Immature natural killer cell (primary cell): ENCODE results near the gene IRF1. TPM values are rescaled to one million over a fixed set of nuclear protein-coding genes. Genes with fewer than 3 reads are reported as not detected.

Source experiments
- DNase-seq, 3 donors: peaks; one replicate each; pipeline ENCODE4 v3.0.0; 2022; ENCODE audit warnings: mixed read lengths in 1 of 3
- H3K27ac Mint-ChIP-seq, 6 donors: one replicate each; pipeline ENCODE4 v1.8.0; 2020; ENCODE audit warnings: mixed read lengths in 6 of 6, mild to moderate bottlenecking in 5 of 6, inconsistent platforms in 4 of 6, moderate library complexity in 3 of 6
- H3K27me3 Mint-ChIP-seq, 3 donors: one replicate each; pipeline ENCODE4 v1.8.0; 2020 to 2021; ENCODE audit warnings: low read depth in 3 of 3, mild to moderate bottlenecking in 3 of 3, mixed read lengths in 3 of 3, moderate library complexity in 3 of 3, inconsistent platforms in 1 of 3
- H3K36me3 Mint-ChIP-seq, 3 donors: one replicate each; pipeline ENCODE4 v1.8.0; 2020; ENCODE audit warnings: mixed read lengths in 3 of 3, inconsistent platforms in 2 of 3, mild to moderate bottlenecking in 2 of 3
- H3K4me1 Mint-ChIP-seq, 2 donors: one replicate each; pipeline ENCODE4 v1.8.0; 2020; ENCODE audit warnings: inconsistent platforms in 2 of 2, mild to moderate bottlenecking in 2 of 2, mixed read lengths in 2 of 2, moderate library complexity in 1 of 2
- H3K4me3 Mint-ChIP-seq, 5 donors: one replicate each; pipeline ENCODE4 v1.8.0; 2020; ENCODE audit warnings: mild to moderate bottlenecking in 5 of 5, mixed read lengths in 5 of 5, inconsistent platforms in 3 of 5, moderate library complexity in 3 of 5
- H3K9me3 Mint-ChIP-seq, 6 donors: one replicate each; pipeline ENCODE4 v1.8.0; 2020; ENCODE audit warnings: mild to moderate bottlenecking in 6 of 6, mixed read lengths in 6 of 6, inconsistent platforms in 4 of 6, moderate library complexity in 3 of 6
- polyA plus RNA-seq, 3 donors: library from polyadenylated mRNA; unstranded; fragments of 300-500 nt; fragmentation: Illumina TruSeq; gene quantifications; one replicate each; pipeline ENCODE4 v1.2.3, GENCODE V29; 2021

The IRF1 gene
- polyA plus RNA-seq, 3 donors from 2014 or later: 349 to 460 (median 371) TPM

GRCh38 chr5:132463811-132464155 is 26.8 kb downstream of the IRF1 start:
- peaks cover 23 to 34% (median 32%) of the 10 kb centered on the region in 3 donors for H3K36me3 Mint-ChIP-seq
- peak overlapping the region; percentile 98 to 100 (median 100) for H3K27ac Mint-ChIP-seq
- no peak for DNase-seq
- peak overlapping the region; percentile 76 to 88 (median 80) for H3K4me3 Mint-ChIP-seq
- H3K4me1 Mint-ChIP-seq: peaks cover 100% of the 10 kb centered on the region in 2 donors
- peaks cover 0 to under 1% (median 0%) of the 10 kb centered on the region in 6 donors for H3K9me3 Mint-ChIP-seq
- H3K27me3 Mint-ChIP-seq: peaks cover 30 to 43% (median 31%) of the 10 kb centered on the region in 3 donors

- Mint-ChIP-seq H3K36me3 (peaks cover 23 to 33% (median 33%) of the 10 kb centered on the region in 3 donors), H3K4me3 (peak overlapping the region; percentile 76 to 88 (median 80)), H3K4me1 (peaks cover 100% of the 10 kb centered on the region in 2 donors), H3K27me3 (peaks cover 26 to 46% (median 33%) of the 10 kb centered on the region in 3 donors), H3K9me3 (no peaks in the 10 kb centered on the region), H3K27ac (peak overlapping the region; percentile 98 to 100 (median 100))
- no peak for DNase-seq
Observed at GRCh38 chr5:132462856-132463745, 27.5 kb downstream of the IRF1 start.

- peaks cover 100% of the 10 kb centered on the region in 2 donors for H3K4me1 Mint-ChIP-seq
- peak overlapping the region in 1 of 5 donors; percentile 91 for H3K4me3 Mint-ChIP-seq
- no peak for DNase-seq
- H3K36me3 Mint-ChIP-seq: peaks cover 23 to 33% (median 33%) of the 10 kb centered on the region in 3 donors
- peak overlapping the region; percentile 98 to 100 (median 100) for H3K27ac Mint-ChIP-seq
- H3K9me3 Mint-ChIP-seq: no peaks in the 10 kb centered on the region
- H3K27me3 Mint-ChIP-seq: peaks cover 28 to 46% (median 36%) of the 10 kb centered on the region in 3 donors
Observed at GRCh38 chr5:132462333-132462732, 28.2 kb downstream of the IRF1 start.

- peak overlapping the region; percentile 98 to 100 (median 100) for H3K27ac Mint-ChIP-seq
- peaks cover 31 to 47% (median 31%) of the 10 kb centered on the region in 3 donors for H3K27me3 Mint-ChIP-seq
- DNase-seq: no peak
- peaks cover 23 to 33% (median 33%) of the 10 kb centered on the region in 3 donors for H3K36me3 Mint-ChIP-seq
- no peaks in the 10 kb centered on the region for H3K9me3 Mint-ChIP-seq
- H3K4me1 Mint-ChIP-seq: peaks cover 100% of the 10 kb centered on the region in 2 donors
- H3K4me3 Mint-ChIP-seq: peak overlapping the region; percentile 43 to 91 (median 59)
Observed at GRCh38 chr5:132461569-132462070, 29.0 kb downstream of the IRF1 start.

GRCh38 chr5:132460846-132461568 is 29.6 kb downstream of the IRF1 start:
- H3K4me3 Mint-ChIP-seq: peak overlapping the region; percentile 72 to 91 (median 78)
- peaks cover 100% of the 10 kb centered on the region in 2 donors for H3K4me1 Mint-ChIP-seq
- H3K36me3 Mint-ChIP-seq: peaks cover 25 to 35% (median 33%) of the 10 kb centered on the region in 3 donors
- H3K27ac Mint-ChIP-seq: peak overlapping the region; percentile 98 to 100 (median 100)
- DNase-seq: no peak
- no peaks in the 10 kb centered on the region for H3K9me3 Mint-ChIP-seq
- H3K27me3 Mint-ChIP-seq: peaks cover 28 to 50% (median 31%) of the 10 kb centered on the region in 3 donors

- peak overlapping the region; percentile 72 to 91 (median 78) for H3K4me3 Mint-ChIP-seq
- H3K36me3 Mint-ChIP-seq: peaks cover 30 to 41% (median 38%) of the 10 kb centered on the region in 3 donors
- DNase-seq: no peak
- H3K27ac Mint-ChIP-seq: peak overlapping the region; percentile 98 to 100 (median 100)
- H3K9me3 Mint-ChIP-seq: no peaks in the 10 kb centered on the region
- peaks cover 27 to 52% (median 28%) of the 10 kb centered on the region in 3 donors for H3K27me3 Mint-ChIP-seq
- H3K4me1 Mint-ChIP-seq: peaks cover 100% of the 10 kb centered on the region in 2 donors
Observed at GRCh38 chr5:132459983-132460838, 30.4 kb downstream of the IRF1 start.

GRCh38 chr5:132459031-132459982 is 31.3 kb downstream of the IRF1 start:
- peak overlapping the region; percentile 98 to 100 (median 100) for H3K27ac Mint-ChIP-seq
- H3K9me3 Mint-ChIP-seq: no peaks in the 10 kb centered on the region
- no peak for DNase-seq
- H3K27me3 Mint-ChIP-seq: peaks cover 22 to 49% (median 26%) of the 10 kb centered on the region in 3 donors
- peaks cover 99 to 100% of the 10 kb centered on the region in 2 donors for H3K4me1 Mint-ChIP-seq
- H3K4me3 Mint-ChIP-seq: peak overlapping the region; percentile 72 to 91 (median 86)
- peaks cover 34 to 47% (median 37%) of the 10 kb centered on the region in 3 donors for H3K36me3 Mint-ChIP-seq

- H3K36me3 Mint-ChIP-seq: peaks cover 38 to 47% (median 39%) of the 10 kb centered on the region in 3 donors
- H3K9me3 Mint-ChIP-seq: no peaks in the 10 kb centered on the region
- peaks cover 99 to 100% of the 10 kb centered on the region in 2 donors for H3K4me1 Mint-ChIP-seq
- peak overlapping the region; percentile 98 to 100 (median 100) for H3K27ac Mint-ChIP-seq
- H3K27me3 Mint-ChIP-seq: peaks cover 21 to 50% (median 26%) of the 10 kb centered on the region in 3 donors
- DNase-seq: peak; percentile 52 to 59 (median 53)
- peak overlapping the region; percentile 72 to 91 (median 86) for H3K4me3 Mint-ChIP-seq
Observed at GRCh38 chr5:132458651-132459030, 31.9 kb downstream of the IRF1 start.

GRCh38 chr5:132458226-132458560 is 32.4 kb downstream of the IRF1 start:
- H3K27me3 Mint-ChIP-seq: peaks cover 18 to 48% (median 24%) of the 10 kb centered on the region in 3 donors
- DNase-seq: no peak
- peak overlapping the region; percentile 98 to 100 (median 100) for H3K27ac Mint-ChIP-seq
- H3K4me3 Mint-ChIP-seq: peak overlapping the region; percentile 72 to 91 (median 86)
- H3K9me3 Mint-ChIP-seq: no peaks in the 10 kb centered on the region
- peaks cover 39 to 47% (median 44%) of the 10 kb centered on the region in 3 donors for H3K36me3 Mint-ChIP-seq
- H3K4me1 Mint-ChIP-seq: peaks cover 99 to 100% of the 10 kb centered on the region in 2 donors

- H3K27ac Mint-ChIP-seq: peak overlapping the region; percentile 98 to 100 (median 100)
- H3K27me3 Mint-ChIP-seq: peaks cover 17 to 48% (median 26%) of the 10 kb centered on the region in 3 donors
- H3K9me3 Mint-ChIP-seq: no peaks in the 10 kb centered on the region
- peak overlapping the region; percentile 72 to 91 (median 86) for H3K4me3 Mint-ChIP-seq
- H3K4me1 Mint-ChIP-seq: peaks cover 99 to 100% of the 10 kb centered on the region in 2 donors
- peaks cover 42 to 51% (median 50%) of the 10 kb centered on the region in 3 donors for H3K36me3 Mint-ChIP-seq
- DNase-seq: peak; percentile 83 to 91 (median 88)
Observed at GRCh38 chr5:132457371-132458225, 33.0 kb downstream of the IRF1 start.

GRCh38 chr5:132456987-132457361 is 33.6 kb downstream of the IRF1 start:
- DNase-seq: no peak
- H3K36me3 Mint-ChIP-seq: peaks cover 45 to 53% (median 53%) of the 10 kb centered on the region in 3 donors
- H3K27me3 Mint-ChIP-seq: peaks cover 17 to 48% (median 26%) of the 10 kb centered on the region in 3 donors
- H3K4me3 Mint-ChIP-seq: peak overlapping the region; percentile 72 to 91 (median 86)
- H3K4me1 Mint-ChIP-seq: peaks cover 98 to 100% of the 10 kb centered on the region in 2 donors
- peak overlapping the region; percentile 98 to 100 (median 100) for H3K27ac Mint-ChIP-seq
- H3K9me3 Mint-ChIP-seq: no peaks in the 10 kb centered on the region
